ENCODE data around the gene NF2. TPM values are rescaled to one million over a fixed set of nuclear protein-coding genes. Genes with fewer than 3 reads are reported as not detected.
A peak's percentile ranks its signal among the peaks of the same experiment; 100 is the strongest.

NF2 gene
- polyA plus RNA-seq, 2 of the 4 experiments (the other 2 are of a cell fraction) = 14.4 to 23.7 TPM

DNA sequence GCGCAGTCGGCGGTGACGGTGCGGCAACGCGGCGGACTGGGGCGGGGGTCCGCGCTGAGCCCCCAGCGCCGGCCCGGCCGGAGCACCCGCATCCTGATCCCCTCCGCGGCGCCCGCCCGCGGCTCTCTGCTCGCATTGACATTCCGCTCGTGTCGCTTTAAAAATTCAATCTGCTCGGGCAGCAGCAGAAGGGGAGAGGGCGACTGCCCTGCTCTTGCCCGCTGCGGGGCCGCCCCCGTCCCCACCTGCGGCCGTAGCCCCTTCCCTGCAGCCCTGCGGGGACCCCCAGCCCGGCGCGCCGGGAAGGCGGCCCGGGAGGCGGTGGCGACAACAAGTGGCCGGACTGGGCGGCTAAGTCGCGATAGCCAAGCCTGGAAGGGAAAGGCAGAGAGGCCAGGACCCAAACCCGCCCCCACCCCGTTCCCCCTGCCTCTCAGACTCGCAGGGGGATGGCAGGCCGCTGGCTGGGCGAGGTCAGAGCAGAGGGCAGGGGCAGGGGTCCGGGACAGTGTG, 117.4 kb downstream of the NF2 start (continued):
- no peak for TF ChIP-seq NFE2L2 (conservative IDR thresholded peaks at IDR 0.05; ENCODE audit: low read length)

DNA sequence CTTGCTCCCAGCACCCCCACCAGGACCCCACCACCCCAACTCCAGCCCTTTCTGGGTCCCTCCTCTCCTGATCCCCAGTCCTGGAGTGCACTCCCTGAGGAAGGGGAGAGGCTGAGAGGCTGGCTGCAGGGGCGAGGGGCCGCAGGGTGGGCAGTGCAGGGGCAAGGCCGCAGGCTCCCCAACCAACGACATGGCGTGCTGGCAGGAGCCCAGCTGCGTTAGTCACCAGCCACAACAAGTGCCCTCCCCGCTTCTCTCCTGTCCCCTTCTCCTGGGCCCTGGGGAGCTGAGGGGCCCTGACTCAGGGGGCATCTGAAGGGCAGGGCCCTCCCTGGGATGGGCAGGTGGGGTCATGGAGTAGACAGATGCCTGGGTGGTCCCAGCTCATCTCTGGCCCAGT, 118.7 kb downstream of the NF2 start:
- H3K9me3 ChIP-seq = no peaks in the 10 kb centered on the region
- H3K4me2 ChIP-seq = no peak overlapping the region
- DNase-seq (ENCODE audit: low read depth in 1 of 2, low spot score in 1 of 2) (no peak), FAIRE-seq (no peak), ATAC-seq (0 out of 6 replicates have a peak, but pooled peaks of 1 of the 2 experiments have one; percentile 11)
- TF ChIP-seq NR3C1 (IDR thresholded peaks at IDR 0.05) (no peak), RARB (CRISPR knock-in tag; IDR thresholded peaks at IDR 0.05) (no peak), PHF8 (IDR thresholded peaks at IDR 0.05; ENCODE audit: borderline replicate concordance, low read depth) (no peak), RNF2 (IDR thresholded peaks at IDR 0.05; ENCODE audit: borderline replicate concordance, low read depth) (no peak), RFX5 (IDR thresholded peaks at IDR 0.05) (no peak), ZFP36 (IDR thresholded peaks at IDR 0.05; ENCODE audit: borderline replicate concordance, partially characterized antibody) (no peak), HOXB5 (CRISPR knock-in tag; IDR thresholded peaks at IDR 0.05) (no peak), SREBF2 (IDR thresholded peaks at IDR 0.05) (no peak), CBX2 (IDR thresholded peaks at IDR 0.05; ENCODE audit: borderline replicate concordance, low read depth) (no peak), ESRRA (IDR thresholded peaks at IDR 0.05; ENCODE audit: borderline replicate concordance, low read length) (no peak), BHLHE40 (IDR thresholded peaks at IDR 0.05; ENCODE audit: low read depth, low read length) (no peak), GATA3 (IDR thresholded peaks at IDR 0.05; ENCODE audit: borderline replicate concordance) (no peak)
- TF ChIP-seq, protein P1, sequence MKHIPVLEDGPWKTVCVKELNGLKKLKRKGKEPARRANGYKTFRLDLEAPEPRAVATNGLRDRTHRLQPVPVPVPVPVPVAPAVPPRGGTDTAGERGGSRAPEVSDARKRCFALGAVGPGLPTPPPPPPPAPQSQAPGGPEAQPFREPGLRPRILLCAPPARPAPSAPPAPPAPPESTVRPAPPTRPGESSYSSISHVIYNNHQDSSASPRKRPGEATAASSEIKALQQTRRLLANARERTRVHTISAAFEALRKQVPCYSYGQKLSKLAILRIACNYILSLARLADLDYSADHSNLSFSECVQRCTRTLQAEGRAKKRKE (CRISPR knock-in tag; IDR thresholded peaks at IDR 0.05; ENCODE audit: low read depth) = no peak
- POLR2A ChIA-PET = no interaction called here
- no peak overlapping the region for H3K27ac ChIP-seq
- H3K4me1 ChIP-seq = peaks cover 4% of the 10 kb centered on the region; the same call in 1 of the 3 replicates
- CTCF ChIA-PET = interaction anchor here (1.6 kb wide), 1 partner anchor 283 kb away, joined by 5 read pairs; no protein-coding TSS in a partner anchor
- no CpG with 5 or more reads among the region's 7 CpGs for WGBS (ENCODE audit: missing lambda C conversion rate)
- no peak overlapping the region for H3K4me3 ChIP-seq

DNA sequence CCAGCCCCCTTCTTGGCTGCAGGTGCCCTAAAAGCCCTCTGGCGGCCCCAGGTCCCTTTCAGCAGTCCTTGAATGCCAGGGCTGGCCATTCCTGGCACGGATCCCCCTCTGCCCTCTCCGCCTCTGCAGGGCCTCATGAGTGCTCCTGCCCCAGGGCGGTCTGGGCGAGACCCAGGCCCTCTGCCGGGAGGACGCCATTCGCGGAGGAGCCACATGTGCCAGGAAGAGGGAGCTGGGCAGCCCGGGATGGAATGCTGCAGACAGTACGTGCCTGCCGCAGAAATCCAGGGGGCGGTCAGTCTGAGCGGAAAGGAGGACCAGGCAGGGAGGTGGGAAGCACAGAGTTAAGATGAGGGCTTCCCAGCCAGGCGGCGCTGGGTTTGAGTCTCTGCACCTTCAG, 119.2 kb downstream of the NF2 start:
- Histone ChIP-seq H3K27ac (no peak overlapping the region), H3K4me2 (no peak overlapping the region), H3K9me3 (no peaks in the 10 kb centered on the region), H3K4me3 (no peak overlapping the region), H3K4me1 (peaks cover 4% of the 10 kb centered on the region; the same call in 1 of the 3 replicates)
- POLR2A ChIA-PET = no interaction called here
- TF ChIP-seq NPAS2 (CRISPR knock-in tag; IDR thresholded peaks at IDR 0.05; ENCODE audit: borderline replicate concordance) (no peak), TP53 (CRISPR knock-in tag; IDR thresholded peaks at IDR 0.05) (no peak), KDM5A (IDR thresholded peaks at IDR 0.05) (no peak), ESRRA (IDR thresholded peaks at IDR 0.05; ENCODE audit: borderline replicate concordance, low read length) (no peak), ZSCAN20 (CRISPR knock-in tag; IDR thresholded peaks at IDR 0.05) (no peak), MAZ (IDR thresholded peaks at IDR 0.05; ENCODE audit: borderline replicate concordance, low read depth, low read length) (no peak)
- TF ChIP-seq, protein P2, sequence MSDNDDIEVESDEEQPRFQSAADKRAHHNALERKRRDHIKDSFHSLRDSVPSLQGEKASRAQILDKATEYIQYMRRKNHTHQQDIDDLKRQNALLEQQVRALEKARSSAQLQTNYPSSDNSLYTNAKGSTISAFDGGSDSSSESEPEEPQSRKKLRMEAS (IDR thresholded peaks at IDR 0.05) = no peak
- TF ChIP-seq, protein P3, sequence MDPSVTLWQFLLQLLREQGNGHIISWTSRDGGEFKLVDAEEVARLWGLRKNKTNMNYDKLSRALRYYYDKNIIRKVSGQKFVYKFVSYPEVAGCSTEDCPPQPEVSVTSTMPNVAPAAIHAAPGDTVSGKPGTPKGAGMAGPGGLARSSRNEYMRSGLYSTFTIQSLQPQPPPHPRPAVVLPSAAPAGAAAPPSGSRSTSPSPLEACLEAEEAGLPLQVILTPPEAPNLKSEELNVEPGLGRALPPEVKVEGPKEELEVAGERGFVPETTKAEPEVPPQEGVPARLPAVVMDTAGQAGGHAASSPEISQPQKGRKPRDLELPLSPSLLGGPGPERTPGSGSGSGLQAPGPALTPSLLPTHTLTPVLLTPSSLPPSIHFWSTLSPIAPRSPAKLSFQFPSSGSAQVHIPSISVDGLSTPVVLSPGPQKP (IDR thresholded peaks at IDR 0.05; ENCODE audit: low read depth, low read length) = no peak
- ATAC-seq (no peak), FAIRE-seq (no peak), DNase-seq (ENCODE audit: low read depth in 1 of 2, low spot score in 1 of 2) (no peak)
- 89% methylated on average over 15 of the region's 16 CpGs for whole genome bisulfite sequencing (ENCODE audit: missing lambda C conversion rate)
- CTCF ChIA-PET = interaction anchor here (0.7 to 1.6 kb wide), 2 partner anchors 32 to 282 kb away, joined by 3 to 5 read pairs; no protein-coding TSS in a partner anchor

Measured in A549 (cell line).